Neural progenitor cell (in vitro differentiated cells): ENCODE measurements around the gene ASB3. TPM values are rescaled to one million over a fixed set of nuclear protein-coding genes. Genes with fewer than 3 reads are reported as not detected.

Source experiments
- DNase-seq: peaks from one replicate; pipeline ENCODE4 v3.0.0-alpha.2; 2016; ENCODE audit warnings: low spot score
- H2AFZ ChIP-seq: fragments of 200-600 bp; sonication (generic); replicated peaks from 2 replicates; pipeline ENCODE4 v1.6.1; 2016; ENCODE audit warnings: antibody characterized with exemption
- H3F3A ChIP-seq: fragments of 200-600 bp; sonication (generic); 2 replicates; pipeline ENCODE4 v1.6.1; 2016; ENCODE audit warnings: antibody characterized with exemption, low read depth
- H3K27ac ChIP-seq: fragments of 200-600 bp; sonication (generic); 2 replicates; pipeline ENCODE4 v1.5.1; 2016; ENCODE audit warnings: mild to moderate bottlenecking
- H3K27me3 ChIP-seq: fragments of 200-600 bp; sonication (generic); 2 replicates; pipeline ENCODE4 v1.6.1; 2016; ENCODE audit warnings: mild to moderate bottlenecking, moderate library complexity
- H3K36me3 ChIP-seq: fragments of 200-600 bp; sonication (generic); 2 replicates; pipeline ENCODE4 v1.5.1; 2016
- H3K4me1 ChIP-seq: fragments of 200-600 bp; sonication (generic); 2 replicates; pipeline ENCODE4 v1.6.1; 2016; ENCODE audit warnings: mixed run types
- H3K4me2 ChIP-seq: fragments of 200-600 bp; sonication (generic); 2 replicates; pipeline ENCODE4 v1.6.1; 2016
- H3K4me3 ChIP-seq: fragments of 200-600 bp; sonication (generic); 2 replicates; pipeline ENCODE4 v1.5.1; 2016
- H3K79me2 ChIP-seq: fragments of 200-600 bp; sonication (generic); 2 replicates; pipeline ENCODE4 v1.6.1; 2016; ENCODE audit warnings: low read depth
- H3K9ac ChIP-seq: fragments of 200-600 bp; sonication (generic); 2 replicates; pipeline ENCODE4 v1.6.1; 2016
- H3K9me3 ChIP-seq: fragments of 200-600 bp; sonication (generic); 2 replicates; pipeline ENCODE4 v1.5.1; 2016; ENCODE audit warnings: low read depth
- H4K20me1 ChIP-seq: fragments of 200-600 bp; sonication (generic); 2 replicates; pipeline ENCODE4 v1.6.1; 2016; ENCODE audit warnings: low read depth
- H3K27ac Mint-ChIP-seq: 3 replicates; pipeline ENCODE4 v1.8.0; 2021; ENCODE audit warnings: mixed read lengths
- H3K27me3 Mint-ChIP-seq: 2 replicates; pipeline ENCODE4 v1.8.0; 2022; ENCODE audit warnings: low read depth, mild to moderate bottlenecking, inconsistent platforms, moderate library complexity, mixed read lengths; ENCODE audit not compliant: insufficient read depth
- H3K36me3 Mint-ChIP-seq: 3 replicates; pipeline ENCODE4 v1.8.0; 2021; ENCODE audit warnings: mixed read lengths
- H3K4me1 Mint-ChIP-seq: 3 replicates; pipeline ENCODE4 v1.8.0; 2021; ENCODE audit warnings: mixed read lengths
- H3K4me3 Mint-ChIP-seq: 3 replicates; pipeline ENCODE4 v1.8.0; 2021; ENCODE audit warnings: mild to moderate bottlenecking, moderate library complexity, mixed read lengths
- H3K9me3 Mint-ChIP-seq: 3 replicates; pipeline ENCODE4 v1.8.0; 2020; ENCODE audit warnings: mixed read lengths
- EZH2 ChIP-seq: fragments of 200-600 bp; sonication (generic); IDR thresholded peaks from 2 replicates; pipeline ENCODE4 v1.6.1; 2017; ENCODE audit warnings: antibody characterized with exemption, mild to moderate bottlenecking, moderate library complexity
- EZH2phosphoT487 ChIP-seq: fragments of 200-600 bp; sonication (generic); IDR thresholded peaks from 2 replicates; pipeline ENCODE4 v1.6.1; 2017; ENCODE audit warnings: antibody characterized with exemption
- total RNA-seq: library from RNA; depleted of rRNA; stranded (reverse); fragments of >200 nt; gene quantifications from 2 replicates; pipeline ENCODE4 v1.2.3, GENCODE V29; 2015; ENCODE audit warnings: low replicate concordance
- TF ChIP-seq, protein P1 (sequence below): fragments of 200-600 bp; sonication (generic); IDR thresholded peaks from 2 replicates; pipeline ENCODE4 v1.5.1; 2017; ENCODE audit warnings: antibody characterized with exemption, mild to moderate bottlenecking

Gene ASB3
- total RNA-seq, 1 donor from 2014 or later = 71.9 TPM

- H3K27me3 Mint-ChIP-seq = no peaks in the 10 kb centered on the region
Observed at GRCh38 chr2:53652131-53652530, 134.6 kb downstream of the ASB3 start.

GRCh38 chr2:53646788-53647187, 140.0 kb downstream of the ASB3 start:
- Histone ChIP-seq H3F3A (no peaks in the 10 kb centered on the region), H3K9ac (no peak overlapping the region), H3K27ac (no peak overlapping the region), H3K27me3 (no peaks in the 10 kb centered on the region), H3K4me2 (no peak overlapping the region), H3K9me3 (no peaks in the 10 kb centered on the region), H3K4me3 (no peak overlapping the region), H2AFZ (no peak overlapping the region), H4K20me1 (no peaks in the 10 kb centered on the region), H3K4me1 (peaks cover 4% of the 10 kb centered on the region), H3K36me3 (no peaks in the 10 kb centered on the region), H3K79me2 (no peaks in the 10 kb centered on the region)
- H3K4me3 Mint-ChIP-seq = no peak overlapping the region
- no peak for DNase-seq
- no peak overlapping the region for H3K27ac Mint-ChIP-seq
- no peaks in the 10 kb centered on the region for H3K27me3 Mint-ChIP-seq
- peaks cover under 1% of the 10 kb centered on the region for H3K9me3 Mint-ChIP-seq
- H3K36me3 Mint-ChIP-seq = no peaks in the 10 kb centered on the region
- no peaks in the 10 kb centered on the region for H3K4me1 Mint-ChIP-seq
- TF ChIP-seq, protein P1, sequence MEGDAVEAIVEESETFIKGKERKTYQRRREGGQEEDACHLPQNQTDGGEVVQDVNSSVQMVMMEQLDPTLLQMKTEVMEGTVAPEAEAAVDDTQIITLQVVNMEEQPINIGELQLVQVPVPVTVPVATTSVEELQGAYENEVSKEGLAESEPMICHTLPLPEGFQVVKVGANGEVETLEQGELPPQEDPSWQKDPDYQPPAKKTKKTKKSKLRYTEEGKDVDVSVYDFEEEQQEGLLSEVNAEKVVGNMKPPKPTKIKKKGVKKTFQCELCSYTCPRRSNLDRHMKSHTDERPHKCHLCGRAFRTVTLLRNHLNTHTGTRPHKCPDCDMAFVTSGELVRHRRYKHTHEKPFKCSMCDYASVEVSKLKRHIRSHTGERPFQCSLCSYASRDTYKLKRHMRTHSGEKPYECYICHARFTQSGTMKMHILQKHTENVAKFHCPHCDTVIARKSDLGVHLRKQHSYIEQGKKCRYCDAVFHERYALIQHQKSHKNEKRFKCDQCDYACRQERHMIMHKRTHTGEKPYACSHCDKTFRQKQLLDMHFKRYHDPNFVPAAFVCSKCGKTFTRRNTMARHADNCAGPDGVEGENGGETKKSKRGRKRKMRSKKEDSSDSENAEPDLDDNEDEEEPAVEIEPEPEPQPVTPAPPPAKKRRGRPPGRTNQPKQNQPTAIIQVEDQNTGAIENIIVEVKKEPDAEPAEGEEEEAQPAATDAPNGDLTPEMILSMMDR = no peak
- TF ChIP-seq EZH2phosphoT487 = no peak
- no peak for TF ChIP-seq EZH2

More at GRCh38 chr2:53652131-53652530, 134.6 kb downstream of the ASB3 start:
- Mint-ChIP-seq H3K27ac (no peak overlapping the region), H3K4me1 (no peaks in the 10 kb centered on the region), H3K36me3 (no peaks in the 10 kb centered on the region), H3K9me3 (peaks cover 3% of the 10 kb centered on the region), H3K4me3 (no peak overlapping the region)
- Histone ChIP-seq H3K9me3 (no peaks in the 10 kb centered on the region), H3K27me3 (no peaks in the 10 kb centered on the region), H3K4me1 (no peaks in the 10 kb centered on the region), H3K27ac (no peak overlapping the region), H3K9ac (no peak overlapping the region), H3K79me2 (no peaks in the 10 kb centered on the region), H2AFZ (no peak overlapping the region), H3F3A (no peaks in the 10 kb centered on the region), H3K4me3 (no peak overlapping the region), H3K4me2 (no peak overlapping the region), H3K36me3 (no peaks in the 10 kb centered on the region), H4K20me1 (no peaks in the 10 kb centered on the region)
- TF ChIP-seq EZH2 = no peak
- TF ChIP-seq, protein P1 = no peak
- TF ChIP-seq EZH2phosphoT487 = no peak
- DNase-seq = no peak

- H3F3A ChIP-seq = no peaks in the 10 kb centered on the region
- H3K27ac ChIP-seq = no peak overlapping the region
- no peaks in the 10 kb centered on the region for H3K36me3 Mint-ChIP-seq
- peak; percentile 64 for DNase-seq
- no peak overlapping the region for H3K4me3 Mint-ChIP-seq
- H3K9ac ChIP-seq = no peak overlapping the region
- H3K9me3 Mint-ChIP-seq = no peaks in the 10 kb centered on the region
- peaks cover 14% of the 10 kb centered on the region for H3K4me1 ChIP-seq
- H3K4me3 ChIP-seq = peak overlapping the region; percentile 9
- H3K27ac Mint-ChIP-seq = no peak overlapping the region
- H3K27me3 ChIP-seq = no peaks in the 10 kb centered on the region
- no peaks in the 10 kb centered on the region for H3K4me1 Mint-ChIP-seq
- H3K36me3 ChIP-seq = no peaks in the 10 kb centered on the region
- no peaks in the 10 kb centered on the region for H3K79me2 ChIP-seq
- peak overlapping the region; percentile 66 for H3K4me2 ChIP-seq
- TF ChIP-seq EZH2phosphoT487 (no peak), EZH2 (no peak)
- TF ChIP-seq, protein P1 = no peak
- no peaks in the 10 kb centered on the region for H3K9me3 ChIP-seq
- H3K27me3 Mint-ChIP-seq = no peaks in the 10 kb centered on the region
- no peak overlapping the region for H2AFZ ChIP-seq
- H4K20me1 ChIP-seq = no peaks in the 10 kb centered on the region
Observed at GRCh38 chr2:53641290-53641689, 145.5 kb downstream of the ASB3 start.
